ENCODE measurements around the gene KCTD5.

KCTD5 gene

GRCh38 chr16:2709588-2709984, 27.3 kb downstream of the KCTD5 start:
- H3K79me2 ChIP-seq (ENCODE audit: insufficient read depth, low read length): no peaks in the 10 kb centered on the region

GRCh38 chr16:2710021-2710710, 27.8 kb downstream of the KCTD5 start:
- Histone ChIP-seq H3K27me3 (ENCODE audit: insufficient read depth, low read length, poor library complexity, severe bottlenecking) (no peaks in the 10 kb centered on the region), H3K4me3 (ENCODE audit: low read length, poor library complexity, severe bottlenecking) (no peak overlapping the region), H3K9me3 (ENCODE audit: insufficient read depth, low read depth, low read length) (no peaks in the 10 kb centered on the region), H3K4me2 (ENCODE audit: low read depth, low read length, poor library complexity, severe bottlenecking) (no peak overlapping the region), H3K36me3 (ENCODE audit: insufficient read depth, low read length) (no peaks in the 10 kb centered on the region), H3K9ac (ENCODE audit: low read depth, low read length, poor library complexity, severe bottlenecking) (no peak overlapping the region), H3K9me2 (replicated peaks; ENCODE audit: low read depth, low read length) (no peaks in the 10 kb centered on the region), H3K4me1 (ENCODE audit: insufficient read depth, low read length, poor library complexity, severe bottlenecking) (no peaks in the 10 kb centered on the region), H3K79me2 (ENCODE audit: insufficient read depth, low read length) (no peaks in the 10 kb centered on the region), H2AFZ (ENCODE audit: low read length) (no peak overlapping the region), H4K20me1 (ENCODE audit: insufficient read depth, low read length, poor library complexity, severe bottlenecking) (no peaks in the 10 kb centered on the region), H3F3A (ENCODE audit: low read depth) (no peaks in the 10 kb centered on the region)
- no peak for TF ChIP-seq EZH2phosphoT487 (IDR thresholded peaks at IDR 0.05; ENCODE audit: borderline replicate concordance)

More at GRCh38 chr16:2709588-2709984, 27.3 kb downstream of the KCTD5 start:
- no peak for TF ChIP-seq EZH2phosphoT487 (IDR thresholded peaks at IDR 0.05; ENCODE audit: borderline replicate concordance)
- no peak for TF ChIP-seq CTCF (conservative IDR thresholded peaks at IDR 0.05; ENCODE audit: low read length)
- Histone ChIP-seq H3K27me3 (ENCODE audit: insufficient read depth, low read length, poor library complexity, severe bottlenecking) (no peaks in the 10 kb centered on the region), H3K4me2 (ENCODE audit: low read depth, low read length, poor library complexity, severe bottlenecking) (no peak overlapping the region), H3K4me1 (ENCODE audit: insufficient read depth, low read length, poor library complexity, severe bottlenecking) (no peaks in the 10 kb centered on the region), H2AFZ (ENCODE audit: low read length) (no peak overlapping the region), H3K9ac (ENCODE audit: low read depth, low read length, poor library complexity, severe bottlenecking) (no peak overlapping the region), H3K36me3 (ENCODE audit: insufficient read depth, low read length) (no peaks in the 10 kb centered on the region), H3F3A (ENCODE audit: low read depth) (no peaks in the 10 kb centered on the region), H4K20me1 (ENCODE audit: insufficient read depth, low read length, poor library complexity, severe bottlenecking) (no peaks in the 10 kb centered on the region), H3K4me3 (ENCODE audit: low read length, poor library complexity, severe bottlenecking) (no peak overlapping the region), H3K9me2 (replicated peaks; ENCODE audit: low read depth, low read length) (no peaks in the 10 kb centered on the region), H3K9me3 (ENCODE audit: insufficient read depth, low read depth, low read length) (no peaks in the 10 kb centered on the region)

DNA sequence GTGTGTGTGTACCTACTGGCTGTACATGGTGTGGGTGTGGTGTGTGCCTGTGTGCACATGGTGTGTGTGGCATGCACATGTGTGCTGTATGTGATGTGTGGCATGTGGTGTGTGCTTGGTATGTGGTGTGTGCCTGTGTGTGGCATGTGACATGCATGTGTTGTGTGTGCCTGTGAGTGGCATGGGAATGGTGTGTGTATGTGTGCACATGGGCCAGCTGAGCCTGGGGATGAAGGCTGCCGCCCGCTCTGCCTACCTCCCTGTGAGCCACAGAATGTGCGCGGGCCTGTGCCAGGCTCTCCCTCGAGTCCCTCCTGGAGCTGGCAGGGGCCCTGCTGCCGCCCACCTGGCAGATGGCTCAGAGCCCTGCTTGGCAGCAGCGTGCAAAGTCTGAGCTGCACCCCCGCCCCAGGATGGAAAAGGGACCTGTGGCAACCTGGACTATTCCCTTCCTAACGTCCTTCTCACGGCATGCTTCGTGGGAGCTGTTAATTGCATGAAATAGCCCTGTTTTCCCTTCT, 28.4 kb downstream of the KCTD5 start:
- H2AFZ ChIP-seq (ENCODE audit: low read length): no peak overlapping the region
- no peaks in the 10 kb centered on the region for H3K79me2 ChIP-seq (ENCODE audit: insufficient read depth, low read length)
- no peaks in the 10 kb centered on the region for H3K9me2 ChIP-seq (replicated peaks; ENCODE audit: low read depth, low read length)
- H3K27me3 ChIP-seq (ENCODE audit: insufficient read depth, low read length, poor library complexity, severe bottlenecking): no peaks in the 10 kb centered on the region
- H3F3A ChIP-seq (ENCODE audit: low read depth): no peaks in the 10 kb centered on the region
- no peak for TF ChIP-seq EZH2phosphoT487 (IDR thresholded peaks at IDR 0.05; ENCODE audit: borderline replicate concordance)
- no peak for TF ChIP-seq CTCF (conservative IDR thresholded peaks at IDR 0.05; ENCODE audit: low read length)
- H3K36me3 ChIP-seq (ENCODE audit: insufficient read depth, low read length): no peaks in the 10 kb centered on the region
- H3K4me3 ChIP-seq (ENCODE audit: low read length, poor library complexity, severe bottlenecking): no peak overlapping the region
- no peaks in the 10 kb centered on the region for H4K20me1 ChIP-seq (ENCODE audit: insufficient read depth, low read length, poor library complexity, severe bottlenecking)
- no peak overlapping the region for H3K4me2 ChIP-seq (ENCODE audit: low read depth, low read length, poor library complexity, severe bottlenecking)
- H3K9ac ChIP-seq (ENCODE audit: low read depth, low read length, poor library complexity, severe bottlenecking): no peak overlapping the region
- no peaks in the 10 kb centered on the region for H3K9me3 ChIP-seq (ENCODE audit: insufficient read depth, low read depth, low read length)
- no peaks in the 10 kb centered on the region for H3K4me1 ChIP-seq (ENCODE audit: insufficient read depth, low read length, poor library complexity, severe bottlenecking)

Data from Loucy (cell line).